HK-2 (cell line): Measurements from ENCODE around the gene RAD54L.
"Not testable (repeated sequence)": the region's sequence is repeated elsewhere in the genome, so short reads cannot be mapped to it uniquely, and the experiment has no call there.

Source experiments
- DNase-seq: peaks from one replicate; pipeline ENCODE4 v3.0.0-alpha.2; 2018; ENCODE audit not compliant: unreplicated experiment

The RAD54L gene

DNA sequence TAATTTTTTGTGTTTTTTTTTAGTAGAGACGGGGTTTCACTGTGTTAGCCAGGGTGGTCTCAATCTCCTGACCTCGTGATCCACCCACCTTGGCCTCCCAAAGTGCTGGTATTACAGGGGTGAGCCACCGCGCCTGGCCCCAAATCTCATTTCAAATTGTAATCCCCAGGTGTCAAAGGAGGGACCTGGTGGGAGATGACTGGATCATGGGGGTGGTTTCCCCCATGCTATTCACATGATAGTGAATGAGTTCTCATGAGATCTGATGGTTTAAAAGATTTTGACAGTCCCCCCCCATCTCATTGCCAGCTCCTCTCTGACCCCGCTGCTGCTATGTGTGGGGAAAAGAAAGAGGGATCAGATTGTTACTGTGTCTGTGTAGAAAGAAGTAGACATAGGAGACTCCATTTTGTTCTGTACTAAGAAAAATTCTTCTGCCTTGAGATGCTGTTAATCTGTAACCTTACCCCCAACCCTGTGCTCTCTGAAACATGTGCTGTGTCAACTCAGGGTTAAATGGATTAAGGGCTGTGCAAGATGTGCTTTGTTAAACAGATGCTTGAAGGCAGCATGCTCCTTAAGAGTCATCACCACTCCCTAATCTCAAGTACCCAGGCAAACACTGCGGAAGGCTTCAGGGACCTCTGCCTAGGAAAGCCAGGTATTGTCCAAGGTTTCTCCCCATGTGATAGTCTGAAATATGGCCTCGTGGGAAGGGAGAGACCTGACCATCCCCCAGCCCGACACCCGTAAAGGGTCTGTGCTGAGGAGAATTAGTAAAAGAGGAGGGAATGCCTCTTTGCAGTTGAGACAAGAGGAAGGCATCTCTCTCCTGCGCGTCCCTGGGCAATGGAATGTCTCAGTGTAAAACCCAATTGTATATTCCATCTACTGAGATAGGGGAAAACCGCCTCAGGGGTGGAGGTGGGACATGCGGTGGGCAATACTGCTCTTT, 72.7 kb downstream of the RAD54L start:
- DNase-seq: not testable (repeated sequence)

GRCh38 chr1:46322191-46322590, 74.6 kb downstream of the RAD54L start:
- not testable (repeated sequence) for DNase-seq

- not testable (repeated sequence) for DNase-seq
Observed at GRCh38 chr1:46325285-46326076, 77.9 kb downstream of the RAD54L start.
